ENCODE measurements around the gene ISG15.

The ISG15 gene

DNA sequence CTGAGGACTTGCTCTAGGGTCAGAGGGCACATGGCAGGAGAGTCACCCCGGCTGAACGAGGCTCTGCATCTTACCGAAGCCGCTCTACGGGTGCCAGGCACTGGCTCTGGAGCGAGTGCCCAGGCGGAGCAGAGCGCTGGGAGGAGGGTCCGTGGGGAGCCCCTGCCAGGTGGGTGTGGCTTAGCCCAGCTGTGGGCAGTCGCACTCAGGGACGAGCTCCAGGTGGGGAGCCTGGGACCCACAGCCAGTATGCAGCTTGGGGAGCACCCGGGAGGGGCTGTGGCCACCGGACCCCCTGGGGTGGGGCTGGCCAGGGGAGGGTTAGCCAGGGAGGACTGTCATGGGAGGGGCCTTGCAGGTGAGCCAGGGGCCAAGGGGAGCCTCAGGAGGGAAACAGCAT, 10.4 kb downstream of the ISG15 start:
- Histone ChIP-seq H3K9me2 (ENCODE audit: low read depth, low read length) (no peaks in the 10 kb centered on the region), H3K4me2 (ENCODE audit: low read length) (no peak overlapping the region), H3F3A (ENCODE audit: insufficient read depth, low read length) (no peaks in the 10 kb centered on the region), H3K9ac (ENCODE audit: low read length) (no peak overlapping the region), H3K79me2 (ENCODE audit: insufficient read depth, low read length) (no peaks in the 10 kb centered on the region), H3K4me3 (ENCODE audit: low read depth, low read length, poor library complexity, severe bottlenecking) (no peak overlapping the region), H3K27ac (ENCODE audit: low read depth, low read length, poor library complexity, severe bottlenecking) (no peak overlapping the region), H4K20me1 (ENCODE audit: insufficient read depth, low read length) (no peaks in the 10 kb centered on the region), H3K27me3 (ENCODE audit: insufficient read depth, low read length) (peaks cover 21% of the 10 kb centered on the region), H3K36me3 (ENCODE audit: insufficient read depth, low read length) (no peaks in the 10 kb centered on the region), H3K9me3 (ENCODE audit: low read length) (no peaks in the 10 kb centered on the region), H3K4me1 (ENCODE audit: insufficient read depth, low read length, severe bottlenecking) (peaks cover 4% of the 10 kb centered on the region), H2AFZ (ENCODE audit: low read length) (no peak overlapping the region)
- TF ChIP-seq EZH2 (IDR thresholded peaks at IDR 0.05; ENCODE audit: borderline replicate concordance, low read length), result no peak
- TF ChIP-seq, protein P1, sequence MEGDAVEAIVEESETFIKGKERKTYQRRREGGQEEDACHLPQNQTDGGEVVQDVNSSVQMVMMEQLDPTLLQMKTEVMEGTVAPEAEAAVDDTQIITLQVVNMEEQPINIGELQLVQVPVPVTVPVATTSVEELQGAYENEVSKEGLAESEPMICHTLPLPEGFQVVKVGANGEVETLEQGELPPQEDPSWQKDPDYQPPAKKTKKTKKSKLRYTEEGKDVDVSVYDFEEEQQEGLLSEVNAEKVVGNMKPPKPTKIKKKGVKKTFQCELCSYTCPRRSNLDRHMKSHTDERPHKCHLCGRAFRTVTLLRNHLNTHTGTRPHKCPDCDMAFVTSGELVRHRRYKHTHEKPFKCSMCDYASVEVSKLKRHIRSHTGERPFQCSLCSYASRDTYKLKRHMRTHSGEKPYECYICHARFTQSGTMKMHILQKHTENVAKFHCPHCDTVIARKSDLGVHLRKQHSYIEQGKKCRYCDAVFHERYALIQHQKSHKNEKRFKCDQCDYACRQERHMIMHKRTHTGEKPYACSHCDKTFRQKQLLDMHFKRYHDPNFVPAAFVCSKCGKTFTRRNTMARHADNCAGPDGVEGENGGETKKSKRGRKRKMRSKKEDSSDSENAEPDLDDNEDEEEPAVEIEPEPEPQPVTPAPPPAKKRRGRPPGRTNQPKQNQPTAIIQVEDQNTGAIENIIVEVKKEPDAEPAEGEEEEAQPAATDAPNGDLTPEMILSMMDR (IDR thresholded peaks at IDR 0.05; ENCODE audit: low read length), result no peak

DNA sequence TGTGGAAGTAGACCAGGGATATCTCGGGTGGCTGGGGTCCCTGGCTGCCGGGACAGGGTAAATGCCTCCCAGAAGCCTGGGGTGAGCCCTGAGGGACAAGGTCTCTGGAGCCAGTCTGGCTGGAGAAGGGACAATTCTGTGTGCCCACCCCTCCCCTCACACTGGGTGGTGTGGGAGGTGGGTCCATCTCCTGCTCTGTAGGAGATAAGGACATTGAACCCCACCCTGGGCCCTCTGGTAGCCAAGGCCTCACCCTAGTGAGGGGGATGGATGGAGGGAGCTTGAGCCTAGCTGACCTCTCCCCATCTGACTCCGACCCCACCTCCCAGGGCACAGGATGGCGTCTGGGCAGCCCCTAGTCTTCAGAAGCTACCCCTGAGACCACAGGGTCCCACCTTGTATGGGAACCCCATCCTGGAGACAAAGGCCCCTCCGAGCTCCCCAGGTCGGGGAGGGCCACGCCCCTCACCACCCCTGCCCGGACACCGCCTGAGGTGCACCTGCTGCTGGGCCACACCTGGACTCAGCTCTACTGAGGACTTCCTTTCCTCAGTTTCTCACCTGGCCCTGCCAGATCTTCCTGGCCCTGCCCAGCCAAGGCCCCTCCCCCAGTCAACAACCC, 11.0 kb downstream of the ISG15 start:
- H2AFZ ChIP-seq (ENCODE audit: low read length), result no peak overlapping the region
- H3K27me3 ChIP-seq (ENCODE audit: insufficient read depth, low read length), result peaks cover 21% of the 10 kb centered on the region
- TF ChIP-seq, protein P1 (IDR thresholded peaks at IDR 0.05; ENCODE audit: low read length), result no peak
- TF ChIP-seq EZH2 (IDR thresholded peaks at IDR 0.05; ENCODE audit: borderline replicate concordance, low read length), result no peak
- H3K9me3 ChIP-seq (ENCODE audit: low read length), result no peaks in the 10 kb centered on the region
- H3K9ac ChIP-seq (ENCODE audit: low read length), result no peak overlapping the region
- no peaks in the 10 kb centered on the region for H4K20me1 ChIP-seq (ENCODE audit: insufficient read depth, low read length)
- no peaks in the 10 kb centered on the region for H3K79me2 ChIP-seq (ENCODE audit: insufficient read depth, low read length)
- H3K4me1 ChIP-seq (ENCODE audit: insufficient read depth, low read length, severe bottlenecking), result peaks cover 4% of the 10 kb centered on the region
- H3K4me3 ChIP-seq (ENCODE audit: low read depth, low read length, poor library complexity, severe bottlenecking), result no peak overlapping the region
- H3K9me2 ChIP-seq (ENCODE audit: low read depth, low read length), result no peaks in the 10 kb centered on the region
- H3K27ac ChIP-seq (ENCODE audit: low read depth, low read length, poor library complexity, severe bottlenecking), result no peak overlapping the region
- no peak overlapping the region for H3K4me2 ChIP-seq (ENCODE audit: low read length)
- no peaks in the 10 kb centered on the region for H3K36me3 ChIP-seq (ENCODE audit: insufficient read depth, low read length)
- no peaks in the 10 kb centered on the region for H3F3A ChIP-seq (ENCODE audit: insufficient read depth, low read length)

DNA sequence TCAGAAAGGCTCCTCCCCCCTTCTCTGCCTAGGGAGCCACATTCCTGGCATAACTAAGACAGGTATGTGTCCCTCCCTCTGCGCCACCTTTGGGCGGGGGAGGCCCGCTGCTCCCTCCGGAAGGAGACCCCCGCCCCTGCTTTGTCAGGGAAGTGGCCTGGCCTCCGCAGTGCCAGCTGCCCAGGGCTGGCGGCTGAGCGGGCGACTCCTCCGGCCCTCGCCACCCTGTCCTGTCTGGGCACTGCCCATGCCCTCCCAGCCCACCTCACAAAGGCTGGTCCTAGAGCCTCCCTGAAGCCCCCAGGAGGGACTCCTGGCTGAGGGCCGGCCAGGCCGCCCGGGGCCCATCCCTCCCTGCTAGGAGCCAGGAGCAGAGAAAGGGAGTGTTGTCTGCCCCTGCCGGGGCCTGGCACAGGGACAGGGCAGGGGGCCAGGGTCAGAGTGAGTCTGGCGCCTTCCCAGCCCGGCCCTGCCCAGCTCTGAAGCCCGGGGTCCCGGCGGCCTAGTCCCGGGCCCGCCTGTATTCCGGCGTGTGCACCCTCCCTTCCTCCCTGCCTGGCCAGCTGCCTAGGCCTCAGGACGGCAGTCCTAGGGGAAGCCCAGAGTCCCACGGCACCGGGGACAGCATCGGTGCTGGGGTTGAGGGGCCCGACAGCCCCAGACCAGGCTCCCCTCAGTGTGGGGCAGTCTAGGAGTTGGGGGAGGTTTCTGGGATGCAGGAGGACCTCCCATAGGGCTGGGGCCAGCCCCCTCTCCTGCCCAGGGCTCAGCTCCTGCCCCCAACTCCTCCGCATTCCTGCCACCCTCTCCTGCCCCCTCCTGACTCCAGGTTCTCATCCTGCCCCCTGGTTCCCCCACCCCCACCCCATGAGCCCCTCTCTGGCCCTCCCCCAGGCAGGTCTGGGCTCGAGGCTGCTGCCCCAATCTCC, 11.7 kb downstream of the ISG15 start:
- no peak for TF ChIP-seq EZH2 (IDR thresholded peaks at IDR 0.05; ENCODE audit: borderline replicate concordance, low read length)
- TF ChIP-seq, protein P1 (IDR thresholded peaks at IDR 0.05; ENCODE audit: low read length), result no peak
- Histone ChIP-seq H2AFZ (ENCODE audit: low read length) (no peak overlapping the region), H3K79me2 (ENCODE audit: insufficient read depth, low read length) (no peaks in the 10 kb centered on the region), H3K4me1 (ENCODE audit: insufficient read depth, low read length, severe bottlenecking) (peaks cover 4% of the 10 kb centered on the region), H3K27me3 (ENCODE audit: insufficient read depth, low read length) (peaks cover 21% of the 10 kb centered on the region), H3K4me2 (ENCODE audit: low read length) (no peak overlapping the region), H3K9ac (ENCODE audit: low read length) (no peak overlapping the region), H3K9me2 (ENCODE audit: low read depth, low read length) (no peaks in the 10 kb centered on the region), H3K36me3 (ENCODE audit: insufficient read depth, low read length) (no peaks in the 10 kb centered on the region), H4K20me1 (ENCODE audit: insufficient read depth, low read length) (no peaks in the 10 kb centered on the region), H3K9me3 (ENCODE audit: low read length) (no peaks in the 10 kb centered on the region), H3K27ac (ENCODE audit: low read depth, low read length, poor library complexity, severe bottlenecking) (no peak overlapping the region), H3F3A (ENCODE audit: insufficient read depth, low read length) (no peaks in the 10 kb centered on the region), H3K4me3 (ENCODE audit: low read depth, low read length, poor library complexity, severe bottlenecking) (no peak overlapping the region)
